ENCODE measurements around the gene C9orf78.

DNA sequence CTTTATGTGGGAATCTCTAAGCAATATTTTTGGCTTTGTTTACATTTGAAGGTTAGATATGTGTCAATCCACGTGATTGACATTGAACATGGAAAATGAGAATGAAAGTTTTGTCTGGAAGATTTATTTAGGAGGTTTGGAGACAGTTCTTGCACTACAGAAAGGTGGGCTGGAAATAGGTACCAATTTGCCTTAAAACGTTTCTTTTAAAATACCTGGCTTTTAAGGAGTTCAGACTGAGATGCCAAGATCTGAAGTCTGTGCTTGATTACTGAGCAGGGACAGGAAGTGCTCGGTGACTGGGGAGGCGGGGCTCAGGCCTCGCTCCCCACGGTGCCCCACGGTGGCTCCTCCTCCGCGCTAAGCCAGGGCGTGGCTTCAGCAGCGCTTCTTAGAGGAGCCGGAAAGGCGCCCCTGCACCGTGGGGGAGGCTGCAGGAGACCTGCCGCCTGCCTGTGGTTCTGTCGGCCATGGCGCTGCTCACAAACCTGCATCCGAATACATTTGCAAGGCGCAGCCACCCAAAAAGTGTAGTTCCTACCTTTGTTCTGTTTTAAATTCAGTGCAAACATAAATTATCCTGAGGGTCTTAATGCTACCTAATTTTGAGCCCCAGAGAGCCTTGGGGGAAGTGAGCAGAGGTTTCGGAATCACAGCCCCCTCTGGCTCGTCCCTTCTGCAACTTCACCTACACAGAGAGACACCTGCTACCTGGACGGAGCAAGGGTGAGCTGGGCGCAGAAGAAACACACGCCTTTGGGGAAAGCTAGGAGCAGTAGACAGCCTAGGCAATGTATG, 49.3 kb upstream of the C9orf78 start:
- TF ChIP-seq SIN3A (IDR thresholded peaks at IDR 0.05; ENCODE audit: borderline replicate concordance, insufficient read depth, low read length) (no peak), POLR2AphosphoS5 (IDR thresholded peaks at IDR 0.05; ENCODE audit: low read depth, low read length) (peak; percentile 43), TAF1 (IDR thresholded peaks at IDR 0.05; ENCODE audit: borderline replicate concordance, insufficient read depth, low read length) (no peak), FOXP2 (optimal IDR thresholded peaks at IDR 0.05; ENCODE audit: borderline replicate concordance, extremely low read depth, extremely low read length, insufficient read depth) (no peak)
- TF ChIP-seq, protein P1, sequence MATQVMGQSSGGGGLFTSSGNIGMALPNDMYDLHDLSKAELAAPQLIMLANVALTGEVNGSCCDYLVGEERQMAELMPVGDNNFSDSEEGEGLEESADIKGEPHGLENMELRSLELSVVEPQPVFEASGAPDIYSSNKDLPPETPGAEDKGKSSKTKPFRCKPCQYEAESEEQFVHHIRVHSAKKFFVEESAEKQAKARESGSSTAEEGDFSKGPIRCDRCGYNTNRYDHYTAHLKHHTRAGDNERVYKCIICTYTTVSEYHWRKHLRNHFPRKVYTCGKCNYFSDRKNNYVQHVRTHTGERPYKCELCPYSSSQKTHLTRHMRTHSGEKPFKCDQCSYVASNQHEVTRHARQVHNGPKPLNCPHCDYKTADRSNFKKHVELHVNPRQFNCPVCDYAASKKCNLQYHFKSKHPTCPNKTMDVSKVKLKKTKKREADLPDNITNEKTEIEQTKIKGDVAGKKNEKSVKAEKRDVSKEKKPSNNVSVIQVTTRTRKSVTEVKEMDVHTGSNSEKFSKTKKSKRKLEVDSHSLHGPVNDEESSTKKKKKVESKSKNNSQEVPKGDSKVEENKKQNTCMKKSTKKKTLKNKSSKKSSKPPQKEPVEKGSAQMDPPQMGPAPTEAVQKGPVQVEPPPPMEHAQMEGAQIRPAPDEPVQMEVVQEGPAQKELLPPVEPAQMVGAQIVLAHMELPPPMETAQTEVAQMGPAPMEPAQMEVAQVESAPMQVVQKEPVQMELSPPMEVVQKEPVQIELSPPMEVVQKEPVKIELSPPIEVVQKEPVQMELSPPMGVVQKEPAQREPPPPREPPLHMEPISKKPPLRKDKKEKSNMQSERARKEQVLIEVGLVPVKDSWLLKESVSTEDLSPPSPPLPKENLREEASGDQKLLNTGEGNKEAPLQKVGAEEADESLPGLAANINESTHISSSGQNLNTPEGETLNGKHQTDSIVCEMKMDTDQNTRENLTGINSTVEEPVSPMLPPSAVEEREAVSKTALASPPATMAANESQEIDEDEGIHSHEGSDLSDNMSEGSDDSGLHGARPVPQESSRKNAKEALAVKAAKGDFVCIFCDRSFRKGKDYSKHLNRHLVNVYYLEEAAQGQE (IDR thresholded peaks at IDR 0.05; ENCODE audit: insufficient read depth in 1 of 2, low read depth in 2 of 2, low read length in 2 of 2): no peak

Measured in PFSK-1 (cell line).